Measurements from ENCODE around the gene SLC43A2. TPM values are rescaled to one million over a fixed set of nuclear protein-coding genes. Genes with fewer than 3 reads are reported as not detected.

Gene SLC43A2
- total and polyA plus RNA-seq, 2 of the 13 experiments (the other 11 are each of a cell fraction or from before 2014, with no cell fraction given): 7.3 to 20.0 TPM

DNA sequence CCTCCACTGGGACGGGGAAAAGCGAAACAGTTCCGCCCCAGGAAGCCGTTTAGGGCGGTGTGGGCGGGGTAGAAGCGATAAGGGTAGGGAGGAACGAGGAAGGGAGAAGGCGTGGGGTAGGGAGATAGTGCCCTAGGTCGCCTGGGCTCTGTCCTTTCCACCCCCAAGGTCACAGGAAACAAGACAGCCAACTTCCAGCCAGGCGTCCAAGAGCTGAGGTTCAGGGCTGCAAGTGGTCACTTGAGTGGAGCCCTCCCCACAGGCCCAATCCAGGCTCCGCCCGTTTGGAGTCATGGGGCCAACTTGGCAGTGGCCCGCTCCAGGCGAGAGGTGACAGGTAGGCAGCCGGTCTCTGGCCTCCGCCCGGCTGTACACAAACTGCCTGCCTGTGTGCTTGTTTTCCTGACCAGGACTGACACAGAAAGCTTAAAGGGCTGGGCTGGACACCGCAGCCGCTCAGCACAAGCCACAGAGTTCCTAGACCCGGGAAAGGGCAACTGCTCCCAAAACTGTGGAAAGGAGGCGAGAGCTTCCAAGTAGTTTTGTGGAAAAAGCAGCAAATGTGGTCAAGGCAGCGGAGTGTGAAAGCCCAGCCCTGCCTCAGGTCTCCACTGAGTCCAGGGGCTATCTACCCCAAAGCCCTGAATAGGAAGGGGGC lies 21.3 kb upstream of the SLC43A2 start, which contains the start of gene RILP (continued):
- TF ChIP-seq ZFP41 (CRISPR knock-in tag; IDR thresholded peaks at IDR 0.05; ENCODE audit: borderline replicate concordance) (no peak), ZNF800 (CRISPR knock-in tag; IDR thresholded peaks at IDR 0.05) (no peak), NFE2L1 (CRISPR knock-in tag; IDR thresholded peaks at IDR 0.05; ENCODE audit: borderline replicate concordance) (no peak), NBN (conservative IDR thresholded peaks at IDR 0.05) (no peak), ZNF83 (CRISPR knock-in tag; IDR thresholded peaks at IDR 0.05; ENCODE audit: borderline replicate concordance) (no peak), GFI1 (CRISPR knock-in tag; IDR thresholded peaks at IDR 0.05; ENCODE audit: borderline replicate concordance) (0 out of 2 replicates have a peak, but pooled peaks have one; percentile 39), RELA (CRISPR knock-in tag; IDR thresholded peaks at IDR 0.05) (no peak), KIAA2018 (CRISPR knock-in tag; IDR thresholded peaks at IDR 0.05; ENCODE audit: borderline replicate concordance) (no peak)
- TF ChIP-seq, protein P1, sequence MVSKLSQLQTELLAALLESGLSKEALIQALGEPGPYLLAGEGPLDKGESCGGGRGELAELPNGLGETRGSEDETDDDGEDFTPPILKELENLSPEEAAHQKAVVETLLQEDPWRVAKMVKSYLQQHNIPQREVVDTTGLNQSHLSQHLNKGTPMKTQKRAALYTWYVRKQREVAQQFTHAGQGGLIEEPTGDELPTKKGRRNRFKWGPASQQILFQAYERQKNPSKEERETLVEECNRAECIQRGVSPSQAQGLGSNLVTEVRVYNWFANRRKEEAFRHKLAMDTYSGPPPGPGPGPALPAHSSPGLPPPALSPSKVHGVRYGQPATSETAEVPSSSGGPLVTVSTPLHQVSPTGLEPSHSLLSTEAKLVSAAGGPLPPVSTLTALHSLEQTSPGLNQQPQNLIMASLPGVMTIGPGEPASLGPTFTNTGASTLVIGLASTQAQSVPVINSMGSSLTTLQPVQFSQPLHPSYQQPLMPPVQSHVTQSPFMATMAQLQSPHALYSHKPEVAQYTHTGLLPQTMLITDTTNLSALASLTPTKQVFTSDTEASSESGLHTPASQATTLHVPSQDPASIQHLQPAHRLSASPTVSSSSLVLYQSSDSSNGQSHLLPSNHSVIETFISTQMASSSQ (IDR thresholded peaks at IDR 0.05; ENCODE audit: low read depth): no peak
- TF ChIP-seq, protein P1 (CRISPR knock-in tag; IDR thresholded peaks at IDR 0.05; ENCODE audit: borderline replicate concordance): peak; percentile 63; the same call in 1 of the 2 replicates
- TF ChIP-seq, protein P2, sequence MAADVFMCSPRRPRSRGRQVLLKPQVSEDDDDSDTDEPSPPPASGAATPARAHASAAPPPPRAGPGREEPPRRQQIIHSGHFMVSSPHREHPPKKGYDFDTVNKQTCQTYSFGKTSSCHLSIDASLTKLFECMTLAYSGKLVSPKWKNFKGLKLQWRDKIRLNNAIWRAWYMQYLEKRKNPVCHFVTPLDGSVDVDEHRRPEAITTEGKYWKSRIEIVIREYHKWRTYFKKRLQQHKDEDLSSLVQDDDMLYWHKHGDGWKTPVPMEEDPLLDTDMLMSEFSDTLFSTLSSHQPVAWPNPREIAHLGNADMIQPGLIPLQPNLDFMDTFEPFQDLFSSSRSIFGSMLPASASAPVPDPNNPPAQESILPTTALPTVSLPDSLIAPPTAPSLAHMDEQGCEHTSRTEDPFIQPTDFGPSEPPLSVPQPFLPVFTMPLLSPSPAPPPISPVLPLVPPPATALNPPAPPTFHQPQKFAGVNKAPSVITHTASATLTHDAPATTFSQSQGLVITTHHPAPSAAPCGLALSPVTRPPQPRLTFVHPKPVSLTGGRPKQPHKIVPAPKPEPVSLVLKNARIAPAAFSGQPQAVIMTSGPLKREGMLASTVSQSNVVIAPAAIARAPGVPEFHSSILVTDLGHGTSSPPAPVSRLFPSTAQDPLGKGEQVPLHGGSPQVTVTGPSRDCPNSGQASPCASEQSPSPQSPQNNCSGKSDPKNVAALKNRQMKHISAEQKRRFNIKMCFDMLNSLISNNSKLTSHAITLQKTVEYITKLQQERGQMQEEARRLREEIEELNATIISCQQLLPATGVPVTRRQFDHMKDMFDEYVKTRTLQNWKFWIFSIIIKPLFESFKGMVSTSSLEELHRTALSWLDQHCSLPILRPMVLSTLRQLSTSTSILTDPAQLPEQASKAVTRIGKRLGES (CRISPR knock-in tag; IDR thresholded peaks at IDR 0.05; ENCODE audit: borderline replicate concordance): no peak

Measured in HepG2 (cell line).